CD8-positive, alpha-beta memory T cell (primary cell): ENCODE measurements around the gene KIF2C. TPM values are rescaled to one million over a fixed set of nuclear protein-coding genes. Genes with fewer than 3 reads are reported as not detected.

ENCODE experiments used
- CTCF ChIA-PET: fragments of 350-600 bp; sonication (Branson Sonifier 250); formaldehyde crosslinking; loops from one replicate; lab custom pipeline; 2021; ENCODE audit warnings: antibody characterized with exemption; lab: Charles Lee
- POLR2A ChIA-PET: fragments of 350-600 bp; sonication (Branson Sonifier 250); formaldehyde crosslinking; loops from one replicate; lab custom pipeline; 2021; ENCODE audit warnings: antibody characterized with exemption; lab: Charles Lee
- DNase-seq, 5 donors: peaks; one replicate each; pipeline versions ENCODE4 v3.0.0 to v3.0.0-alpha.2; 2020 to 2022; ENCODE audit warnings: mixed read lengths in 1 of 5
- H3K27ac ChIP-seq: one replicate; pipeline ENCODE4 v1.7.0; 2013; ENCODE audit warnings: low read depth, mild to moderate bottlenecking, low read length, moderate library complexity
- H3K27me3 ChIP-seq: 2 replicates; pipeline ENCODE4 v1.7.0; 2013; ENCODE audit warnings: low read length, mild to moderate bottlenecking; ENCODE audit not compliant: insufficient read depth, poor library complexity, severe bottlenecking
- H3K36me3 ChIP-seq: 2 replicates; pipeline ENCODE4 v1.7.0; 2013; ENCODE audit warnings: mild to moderate bottlenecking, low read length, moderate library complexity; ENCODE audit not compliant: insufficient read depth
- H3K4me1 ChIP-seq: 2 replicates; pipeline ENCODE4 v1.7.0; 2013; ENCODE audit warnings: mild to moderate bottlenecking, low read length, moderate library complexity; ENCODE audit not compliant: insufficient read depth
- H3K4me3 ChIP-seq: 2 replicates; pipeline ENCODE4 v1.7.0; 2013; ENCODE audit warnings: mild to moderate bottlenecking, low read length
- H3K9me3 ChIP-seq: 2 replicates; pipeline ENCODE4 v1.7.0; 2013; ENCODE audit warnings: mild to moderate bottlenecking, low read length
- H3K27ac Mint-ChIP-seq, 8 donors: one replicate each; pipeline ENCODE4 v1.8.0; 2020 to 2021; ENCODE audit warnings: mixed read lengths in 8 of 8, mild to moderate bottlenecking in 6 of 8, inconsistent platforms in 3 of 8, moderate library complexity in 3 of 8
- H3K27me3 Mint-ChIP-seq, 2 donors: one replicate each; pipeline ENCODE4 v1.8.0; 2020 to 2021; ENCODE audit warnings: mixed read lengths in 2 of 2, mild to moderate bottlenecking in 1 of 2, moderate library complexity in 1 of 2
- H3K36me3 Mint-ChIP-seq, 3 donors: one replicate each; pipeline ENCODE4 v1.8.0; 2020 to 2021; ENCODE audit warnings: mixed read lengths in 3 of 3, inconsistent platforms in 1 of 3, mild to moderate bottlenecking in 1 of 3
- H3K4me1 Mint-ChIP-seq, 3 donors: one replicate each; pipeline ENCODE4 v1.8.0; 2020 to 2021; ENCODE audit warnings: mixed read lengths in 3 of 3, inconsistent platforms in 1 of 3, mild to moderate bottlenecking in 1 of 3
- H3K4me3 Mint-ChIP-seq, 7 donors: one replicate each; pipeline ENCODE4 v1.8.0; 2020 to 2021; ENCODE audit warnings: mixed read lengths in 7 of 7, mild to moderate bottlenecking in 6 of 7, moderate library complexity in 4 of 7, inconsistent platforms in 2 of 7
- H3K9me3 Mint-ChIP-seq, 5 donors: one replicate each; pipeline ENCODE4 v1.8.0; 2020 to 2022; ENCODE audit warnings: mixed read lengths in 5 of 5, mild to moderate bottlenecking in 3 of 5, moderate library complexity in 2 of 5, inconsistent platforms in 1 of 5
- polyA plus RNA-seq: library from polyadenylated mRNA; unstranded; fragments of 300-500 nt; fragmentation: Illumina TruSeq; gene quantifications from one replicate; pipeline ENCODE4 v1.2.3, GENCODE V29; 2021
- total RNA-seq, 2 experiments: library from RNA; stranded (reverse); gene quantifications; one replicate each; pipeline ENCODE4 v1.2.3, GENCODE V29; 2021

Gene KIF2C
- total and polyA plus RNA-seq, 3 experiments from 2014 or later: 0.61 to 41.4 (median 40.4) TPM

GRCh38 chr1:44806025-44806703, 66.5 kb downstream of the KIF2C start:
- Histone ChIP-seq H3K27me3 (no peaks in the 10 kb centered on the region), H3K4me3 (peak overlapping the region; percentile 42), H3K9me3 (no peaks in the 10 kb centered on the region), H3K4me1 (peaks cover 72% of the 10 kb centered on the region), H3K27ac (peak overlapping the region; percentile 96), H3K36me3 (peaks cover 29% of the 10 kb centered on the region)
- Mint-ChIP-seq H3K27me3 (peaks cover 0 to 3% of the 10 kb centered on the region in 2 donors), H3K36me3 (peaks cover 13 to 57% (median 14%) of the 10 kb centered on the region in 3 donors), H3K27ac (peak overlapping the region; percentile 97 to 100 (median 100)), H3K4me3 (peak overlapping the region in 2 of 7 donors; percentile 90), H3K9me3 (no peaks in the 10 kb centered on the region), H3K4me1 (peaks cover 64 to 77% (median 69%) of the 10 kb centered on the region in 3 donors)
- DNase-seq: peak in 3 of 5 donors; percentile 38 to 54 (median 38)
- CTCF ChIA-PET: interaction anchor here (1.2 to 4.3 kb wide), 4 partner anchors 13 to 30 kb away, joined by 3 to 15 read pairs (median 8); partner anchors contain the start of gene BEST4
- POLR2A ChIA-PET: interaction anchor here (0.5 to 5.3 kb wide), 5 partner anchors 8 to 35 kb away, joined by 3 to 120 read pairs (median 9); partner anchors contain the start of gene RPS8

DNA sequence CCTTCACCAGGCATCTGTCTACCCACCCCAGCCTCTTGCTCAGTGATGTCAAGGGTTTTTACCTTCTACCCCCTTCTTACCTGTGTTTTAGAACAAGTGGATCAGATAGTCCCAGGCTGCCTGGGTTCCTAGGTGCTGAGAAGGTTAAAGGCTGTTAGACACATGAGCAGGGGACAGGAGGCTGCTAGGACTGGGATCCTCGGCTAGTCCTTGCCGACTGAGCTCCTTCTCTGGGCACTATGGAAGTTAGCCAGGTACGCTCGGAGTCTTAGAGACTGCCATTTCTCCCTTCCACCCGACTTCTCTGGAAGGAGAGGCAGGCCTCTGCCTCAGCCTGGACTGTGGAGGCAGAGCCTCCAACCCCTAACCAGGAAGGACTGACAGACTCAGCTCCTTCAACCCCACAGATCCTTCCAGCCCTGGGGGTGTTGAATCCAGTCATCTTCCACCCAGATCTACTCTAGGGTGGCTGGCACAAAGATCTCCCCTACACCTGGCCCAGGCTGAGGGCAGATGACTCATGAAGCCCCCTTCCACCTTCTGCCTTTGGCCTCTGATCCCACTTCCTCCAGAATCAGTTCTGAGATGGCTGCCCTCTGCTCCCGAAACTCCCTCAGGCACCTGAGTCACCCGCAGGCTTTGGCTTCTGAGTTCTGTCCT, 67.2 kb downstream of the KIF2C start, which contains the start of gene DYNLT4:
DYNLT4 (minus strand) TSS at position 648 of the 660 bp plus-strand sequence. CDS start 683 bp downstream, outside the sequence.
- ChIA-PET CTCF (interaction anchor here (1.2 to 4.3 kb wide), 3 partner anchors 20 to 29 kb away, joined by 3 to 15 read pairs (median 13); partner anchors contain the start of gene BEST4), POLR2A (interaction anchor here (0.5 to 5.3 kb wide), 4 partner anchors 14 to 35 kb away, joined by 3 to 120 read pairs (median 14); partner anchors contain the start of gene RPS8)
- H3K4me3 ChIP-seq: peak within 1 kb of the TSS; percentile 58
- no peaks in the 10 kb centered on the region for H3K9me3 ChIP-seq
- no peaks in the 10 kb centered on the region for H3K9me3 Mint-ChIP-seq
- peak within 1 kb of the TSS; percentile 97 to 100 (median 100) for H3K27ac Mint-ChIP-seq
- DNase-seq: no peak
- H3K36me3 ChIP-seq: peaks cover 29% of the 10 kb centered on the region
- peak within 1 kb of the TSS; percentile 67 to 90 (median 84) for H3K4me3 Mint-ChIP-seq
- peaks cover 0 to 4% of the 10 kb centered on the region in 2 donors for H3K27me3 Mint-ChIP-seq
- peak within 1 kb of the TSS; percentile 96 for H3K27ac ChIP-seq
- H3K27me3 ChIP-seq: no peaks in the 10 kb centered on the region
- peaks cover 67 to 81% (median 72%) of the 10 kb centered on the region in 3 donors for H3K4me1 Mint-ChIP-seq
- H3K4me1 ChIP-seq: peaks cover 77% of the 10 kb centered on the region
- peaks cover 12 to 53% (median 14%) of the 10 kb centered on the region in 3 donors for H3K36me3 Mint-ChIP-seq

GRCh38 chr1:44807364-44808062, 67.9 kb downstream of the KIF2C start:
- peak; percentile 84 to 95 (median 90) for DNase-seq
- CTCF ChIA-PET: interaction anchor here (1.2 to 4.5 kb wide), 6 partner anchors 8 to 29 kb away, joined by 3 to 59 read pairs (median 14); partner anchors contain the start of genes BEST4 and PLK3
- Histone ChIP-seq H3K9me3 (no peaks in the 10 kb centered on the region), H3K4me3 (peak overlapping the region; percentile 58), H3K27ac (peak overlapping the region; percentile 96), H3K4me1 (peaks cover 77% of the 10 kb centered on the region), H3K27me3 (no peaks in the 10 kb centered on the region), H3K36me3 (peaks cover 29% of the 10 kb centered on the region)
- Mint-ChIP-seq H3K27ac (peak overlapping the region; percentile 97 to 100 (median 100)), H3K9me3 (no peaks in the 10 kb centered on the region), H3K4me3 (peak overlapping the region; percentile 67 to 90 (median 84)), H3K36me3 (peaks cover 8 to 48% (median 9%) of the 10 kb centered on the region in 3 donors), H3K4me1 (peaks cover 65 to 79% (median 71%) of the 10 kb centered on the region in 3 donors), H3K27me3 (peaks cover 0 to 6% of the 10 kb centered on the region in 2 donors)
- POLR2A ChIA-PET: interaction anchor here (0.5 to 5.3 kb wide), 7 partner anchors 7 to 205 kb away, joined by 3 to 120 read pairs (median 3); partner anchors contain the start of genes PLK3, RPS8 and UROD

DNA sequence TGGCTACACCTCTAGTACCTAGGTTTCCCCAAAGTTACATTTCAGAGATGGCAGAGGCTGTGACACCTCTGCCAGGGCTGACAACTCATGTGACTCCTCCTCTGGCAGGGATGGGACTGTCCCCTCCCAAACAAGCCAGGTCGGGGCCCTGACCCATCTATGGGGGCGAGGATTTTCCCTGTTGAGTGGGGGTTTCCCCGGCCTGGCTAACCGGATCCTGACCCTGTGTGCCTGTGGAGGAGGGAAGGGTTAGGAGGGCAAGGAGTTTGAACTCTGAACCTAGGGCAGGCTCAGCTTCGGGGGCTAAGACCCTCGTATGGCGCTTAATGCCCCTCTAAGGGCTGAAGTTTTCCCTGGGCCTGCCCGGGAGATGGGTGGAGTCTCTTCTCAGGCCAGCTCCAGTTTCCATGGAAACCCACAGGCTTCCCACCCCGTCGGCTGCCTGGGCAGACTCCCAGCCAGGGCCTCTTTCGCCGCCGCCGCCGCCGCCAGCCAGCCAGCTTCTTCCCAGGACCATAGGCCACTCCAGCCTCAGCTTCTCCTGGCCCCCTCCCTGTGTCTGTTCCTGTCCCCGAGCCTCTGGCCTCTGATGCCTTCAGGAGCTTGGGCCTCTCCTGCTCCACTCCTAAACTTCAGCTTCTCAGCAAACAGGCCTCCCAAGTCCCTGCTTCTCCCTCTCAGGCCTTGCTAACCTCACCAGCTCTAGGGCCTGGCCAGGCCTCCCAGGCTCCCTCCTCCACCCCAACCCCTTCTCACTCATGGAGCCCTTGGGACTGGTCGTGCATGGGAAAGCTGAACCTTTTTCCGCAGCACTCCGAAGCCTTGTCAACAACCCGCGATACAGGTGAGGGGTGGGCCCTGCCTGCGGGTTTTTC, 68.7 kb downstream of the KIF2C start, which contains the start of gene BTBD19:
BTBD19 (plus strand) TSS at position 461 of the 875 bp plus-strand sequence; CDS start at position 759, 298 bp downstream.
- H3K4me3 ChIP-seq: peak within 1 kb of the TSS; percentile 58
- H3K4me1 Mint-ChIP-seq: peaks cover 59 to 71% (median 63%) of the 10 kb centered on the region in 3 donors
- H3K36me3 ChIP-seq: peaks cover 23% of the 10 kb centered on the region
- H3K4me1 ChIP-seq: peaks cover 75% of the 10 kb centered on the region
- peaks cover 0 to 6% of the 10 kb centered on the region in 2 donors for H3K27me3 Mint-ChIP-seq
- peak within 1 kb of the TSS; percentile 97 to 100 (median 100) for H3K27ac Mint-ChIP-seq
- DNase-seq: peak in 4 of 5 donors; percentile 14 to 74 (median 44)
- H3K4me3 Mint-ChIP-seq: peak within 1 kb of the TSS; percentile 76 to 90 (median 84)
- no peaks in the 10 kb centered on the region for H3K9me3 Mint-ChIP-seq
- peaks cover 4 to 40% (median 7%) of the 10 kb centered on the region in 3 donors for H3K36me3 Mint-ChIP-seq
- peak within 1 kb of the TSS; percentile 96 for H3K27ac ChIP-seq
- no peaks in the 10 kb centered on the region for H3K27me3 ChIP-seq
- no peaks in the 10 kb centered on the region for H3K9me3 ChIP-seq
- ChIA-PET POLR2A (interaction anchor here (0.5 to 5.3 kb wide), 10 partner anchors 8 to 532 kb away, joined by 3 to 120 read pairs (median 6); partner anchors contain the start of genes HECTD3, MUTYH, PLK3 and RPS8), CTCF (interaction anchor here (0.9 to 4.5 kb wide), 11 partner anchors 8 to 495 kb away, joined by 3 to 59 read pairs (median 5); partner anchors contain the start of genes BEST4, KIF2C, PLK3 and RNU5D-1)

DNA sequence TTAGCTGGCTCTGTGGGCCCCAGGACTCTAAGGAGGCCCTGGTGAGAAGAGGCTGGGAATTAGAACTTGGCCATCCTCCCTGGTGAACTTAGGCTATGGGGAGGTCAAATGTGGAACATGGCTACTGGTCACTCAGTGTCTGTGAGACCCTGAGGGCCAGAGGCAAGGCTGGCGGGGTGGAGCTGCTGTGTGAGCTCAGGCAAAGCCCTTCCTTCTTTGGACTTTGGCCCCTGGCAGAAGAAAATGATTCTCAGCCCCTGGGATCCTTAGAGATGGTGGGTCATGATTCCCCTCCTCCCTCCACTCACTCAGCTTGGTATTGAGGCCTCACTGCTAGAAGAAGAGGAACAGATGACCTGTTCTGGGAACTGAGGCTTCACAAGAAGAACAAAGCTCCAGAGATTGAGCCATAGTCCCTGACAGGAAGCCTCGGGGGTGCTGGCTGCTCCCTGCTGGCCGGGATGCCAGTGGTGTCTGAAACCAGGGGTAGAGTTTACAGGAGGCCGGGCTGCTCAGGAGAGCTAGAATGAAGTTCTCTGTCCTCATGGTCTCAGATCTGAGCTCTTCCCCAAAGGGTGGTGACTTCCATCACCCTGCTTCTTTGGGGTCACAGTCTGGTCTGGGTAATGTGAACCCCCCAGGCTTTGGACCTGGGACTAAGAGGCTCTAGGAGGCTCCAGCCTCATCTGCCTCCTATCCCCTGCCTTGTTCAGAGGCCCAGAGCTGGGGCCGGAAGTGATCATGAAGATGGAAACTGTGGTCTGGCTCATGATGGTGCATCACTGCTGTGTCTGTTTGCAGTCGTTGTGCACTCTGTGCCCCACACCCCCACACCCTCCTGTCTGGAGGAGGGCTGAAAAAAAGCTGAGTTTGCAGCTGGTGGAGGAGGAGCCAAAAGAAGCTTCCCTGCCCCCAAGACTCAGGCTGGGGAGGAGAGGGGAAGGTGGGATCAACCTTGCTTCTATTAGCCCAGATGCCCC, 69.6 kb downstream of the KIF2C start:
- ChIA-PET POLR2A (interaction anchor here (0.5 to 5.3 kb wide), 12 partner anchors 9 to 878 kb away, joined by 3 to 120 read pairs (median 4); partner anchors contain the start of genes HECTD3, MUTYH, PLK3 and RPS8), CTCF (interaction anchor here (0.9 to 4.5 kb wide), 14 partner anchors 9 to 494 kb away, joined by 3 to 59 read pairs (median 4); partner anchors contain the start of genes BEST4, HECTD3, KIF2C and PLK3)
- no peaks in the 10 kb centered on the region for H3K9me3 Mint-ChIP-seq
- H3K27me3 Mint-ChIP-seq: peaks cover 0 to 7% of the 10 kb centered on the region in 2 donors
- H3K4me1 Mint-ChIP-seq: peaks cover 63 to 71% (median 67%) of the 10 kb centered on the region in 3 donors
- Histone ChIP-seq H3K4me1 (peaks cover 69% of the 10 kb centered on the region), H3K27me3 (no peaks in the 10 kb centered on the region), H3K36me3 (peaks cover 13% of the 10 kb centered on the region), H3K27ac (peak overlapping the region; percentile 96), H3K9me3 (no peaks in the 10 kb centered on the region), H3K4me3 (peak overlapping the region; percentile 54)
- peak; percentile 79 to 95 (median 89) for DNase-seq
- H3K27ac Mint-ChIP-seq: peak overlapping the region; percentile 97 to 100 (median 100)
- H3K4me3 Mint-ChIP-seq: peak overlapping the region; percentile 76 to 90 (median 84)
- peaks cover 4 to 31% (median 6%) of the 10 kb centered on the region in 3 donors for H3K36me3 Mint-ChIP-seq
